Neural progenitor cell (in vitro differentiated cells): ENCODE measurements around the gene PRND.
A peak's percentile ranks its signal among the peaks of the same experiment; 100 is the strongest.
"Not testable (repeated sequence)": the region's sequence is repeated elsewhere in the genome, so short reads cannot be mapped to it uniquely, and the experiment has no call there.

ENCODE experiments used
- EZH2 ChIP-seq: fragments of 200-600 bp; sonication (generic); IDR thresholded peaks from 2 replicates; pipeline ENCODE4 v1.6.1; 2017; ENCODE audit warnings: antibody characterized with exemption, mild to moderate bottlenecking, moderate library complexity
- TF ChIP-seq, protein P1 (sequence below): fragments of 200-600 bp; sonication (generic); IDR thresholded peaks from 2 replicates; pipeline ENCODE4 v1.5.1; 2017; ENCODE audit warnings: antibody characterized with exemption, mild to moderate bottlenecking

GRCh38 chr20:4759100-4759884 lies 37.6 kb downstream of the PRND start:
- TF ChIP-seq, protein P1, sequence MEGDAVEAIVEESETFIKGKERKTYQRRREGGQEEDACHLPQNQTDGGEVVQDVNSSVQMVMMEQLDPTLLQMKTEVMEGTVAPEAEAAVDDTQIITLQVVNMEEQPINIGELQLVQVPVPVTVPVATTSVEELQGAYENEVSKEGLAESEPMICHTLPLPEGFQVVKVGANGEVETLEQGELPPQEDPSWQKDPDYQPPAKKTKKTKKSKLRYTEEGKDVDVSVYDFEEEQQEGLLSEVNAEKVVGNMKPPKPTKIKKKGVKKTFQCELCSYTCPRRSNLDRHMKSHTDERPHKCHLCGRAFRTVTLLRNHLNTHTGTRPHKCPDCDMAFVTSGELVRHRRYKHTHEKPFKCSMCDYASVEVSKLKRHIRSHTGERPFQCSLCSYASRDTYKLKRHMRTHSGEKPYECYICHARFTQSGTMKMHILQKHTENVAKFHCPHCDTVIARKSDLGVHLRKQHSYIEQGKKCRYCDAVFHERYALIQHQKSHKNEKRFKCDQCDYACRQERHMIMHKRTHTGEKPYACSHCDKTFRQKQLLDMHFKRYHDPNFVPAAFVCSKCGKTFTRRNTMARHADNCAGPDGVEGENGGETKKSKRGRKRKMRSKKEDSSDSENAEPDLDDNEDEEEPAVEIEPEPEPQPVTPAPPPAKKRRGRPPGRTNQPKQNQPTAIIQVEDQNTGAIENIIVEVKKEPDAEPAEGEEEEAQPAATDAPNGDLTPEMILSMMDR = peak; percentile 58
- not testable (repeated sequence) for TF ChIP-seq EZH2
